Prostate gland (tissue), 2 donors: ENCODE measurements around the gene GDPD4. TPM values are rescaled to one million over a fixed set of nuclear protein-coding genes. Genes with fewer than 3 reads are reported as not detected.

Experiments used
- DNase-seq: peaks from one replicate; pipeline ENCODE4 v3.0.0-alpha.2; 2019; ENCODE audit warnings: low spot score
- H3K27ac ChIP-seq, 2 donors: fragments of 200-600 bp; sonication (generic); 2 replicates each; pipeline ENCODE4 v1.5.1; 2017 to 2019
- H3K27me3 ChIP-seq: fragments of 200-600 bp; sonication (generic); replicated peaks from 2 replicates; pipeline ENCODE4 v1.5.1; 2019; ENCODE audit not compliant: insufficient read depth
- H3K36me3 ChIP-seq, 2 donors: fragments of 200-600 bp; sonication (generic); 1 replicate in 1 of 2; 2 replicates in 1 of 2; pipeline versions ENCODE4 v1.5.1 to v1.8.1; 2017 to 2019
- H3K4me1 ChIP-seq: fragments of 200-600 bp; sonication (generic); replicated peaks from 2 replicates; pipeline ENCODE4 v1.5.1; 2019
- H3K4me3 ChIP-seq, 2 donors: fragments of 200-600 bp; sonication (generic); 2 replicates each; pipeline ENCODE4 v1.5.1; 2017 to 2019
- H3K9me3 ChIP-seq: fragments of 200-600 bp; sonication (generic); 2 replicates; pipeline ENCODE4 v1.5.1; 2017
- POLR2A ChIP-seq: fragments of 450-650 bp; IDR thresholded peaks from one replicate; pipeline ENCODE4 v1.6.1; 2016; ENCODE audit warnings: antibody characterized with exemption, mild to moderate bottlenecking
- POLR2AphosphoS5 ChIP-seq: sonication (generic); formaldehyde crosslinking; IDR thresholded peaks from one replicate; pipeline ENCODE4 v1.6.1; 2017; ENCODE audit warnings: antibody characterized with exemption
- WGBS: methylation state at CpG from one replicate; pipeline ENCODE4 v1.1.5; 2018; 5-methylcytosine and 5-hydroxymethylcytosine counted together
- intact Hi-C: fragments of 100-400 bp; cut with DNase I; formaldehyde crosslinking; loops from one replicate; pipeline ENCODE4 v1.14.2; 2022
- total RNA-seq, 2 donors: library from RNA; depleted of rRNA; stranded (reverse); fragments of >200 nt; gene quantifications; one replicate each; pipeline ENCODE4 v1.1.0, GENCODE V29; 2016
- TF ChIP-seq, protein P1 (sequence below), 4 experiments: fragments of 200-600 bp in 2 of 4; fragments of 450-650 bp in 2 of 4; sonication (generic) in 2 of 4; IDR thresholded peaks; 1 replicate in 3 of 4; 2 replicates in 1 of 4; pipeline ENCODE4 v1.5.1; 2016 to 2019; ENCODE audit warnings: antibody characterized with exemption in 4 of 4, mild to moderate bottlenecking in 2 of 4, moderate library complexity in 2 of 4

GDPD4 gene
- total RNA-seq, 2 donors from 2014 or later: 7.4 TPM; not detected in 1

GRCh38 chr11:77310721-77311120 lies 9.2 kb upstream of the GDPD4 start:
- Histone ChIP-seq H3K36me3 (no peaks in the 10 kb centered on the region), H3K9me3 (no peaks in the 10 kb centered on the region), H3K27ac (no peak overlapping the region), H3K4me3 (no peak overlapping the region), H3K4me1 (no peaks in the 10 kb centered on the region), H3K27me3 (no peaks in the 10 kb centered on the region)
- no peak for DNase-seq
- 76% methylated on average over 5 of the region's 5 CpGs for WGBS
- intact Hi-C loops: no loop called here
- TF ChIP-seq POLR2AphosphoS5: no peak
- TF ChIP-seq, protein P1, sequence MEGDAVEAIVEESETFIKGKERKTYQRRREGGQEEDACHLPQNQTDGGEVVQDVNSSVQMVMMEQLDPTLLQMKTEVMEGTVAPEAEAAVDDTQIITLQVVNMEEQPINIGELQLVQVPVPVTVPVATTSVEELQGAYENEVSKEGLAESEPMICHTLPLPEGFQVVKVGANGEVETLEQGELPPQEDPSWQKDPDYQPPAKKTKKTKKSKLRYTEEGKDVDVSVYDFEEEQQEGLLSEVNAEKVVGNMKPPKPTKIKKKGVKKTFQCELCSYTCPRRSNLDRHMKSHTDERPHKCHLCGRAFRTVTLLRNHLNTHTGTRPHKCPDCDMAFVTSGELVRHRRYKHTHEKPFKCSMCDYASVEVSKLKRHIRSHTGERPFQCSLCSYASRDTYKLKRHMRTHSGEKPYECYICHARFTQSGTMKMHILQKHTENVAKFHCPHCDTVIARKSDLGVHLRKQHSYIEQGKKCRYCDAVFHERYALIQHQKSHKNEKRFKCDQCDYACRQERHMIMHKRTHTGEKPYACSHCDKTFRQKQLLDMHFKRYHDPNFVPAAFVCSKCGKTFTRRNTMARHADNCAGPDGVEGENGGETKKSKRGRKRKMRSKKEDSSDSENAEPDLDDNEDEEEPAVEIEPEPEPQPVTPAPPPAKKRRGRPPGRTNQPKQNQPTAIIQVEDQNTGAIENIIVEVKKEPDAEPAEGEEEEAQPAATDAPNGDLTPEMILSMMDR (IDR thresholded peaks at IDR 0.05): no peak
- no peak for TF ChIP-seq POLR2A

DNA sequence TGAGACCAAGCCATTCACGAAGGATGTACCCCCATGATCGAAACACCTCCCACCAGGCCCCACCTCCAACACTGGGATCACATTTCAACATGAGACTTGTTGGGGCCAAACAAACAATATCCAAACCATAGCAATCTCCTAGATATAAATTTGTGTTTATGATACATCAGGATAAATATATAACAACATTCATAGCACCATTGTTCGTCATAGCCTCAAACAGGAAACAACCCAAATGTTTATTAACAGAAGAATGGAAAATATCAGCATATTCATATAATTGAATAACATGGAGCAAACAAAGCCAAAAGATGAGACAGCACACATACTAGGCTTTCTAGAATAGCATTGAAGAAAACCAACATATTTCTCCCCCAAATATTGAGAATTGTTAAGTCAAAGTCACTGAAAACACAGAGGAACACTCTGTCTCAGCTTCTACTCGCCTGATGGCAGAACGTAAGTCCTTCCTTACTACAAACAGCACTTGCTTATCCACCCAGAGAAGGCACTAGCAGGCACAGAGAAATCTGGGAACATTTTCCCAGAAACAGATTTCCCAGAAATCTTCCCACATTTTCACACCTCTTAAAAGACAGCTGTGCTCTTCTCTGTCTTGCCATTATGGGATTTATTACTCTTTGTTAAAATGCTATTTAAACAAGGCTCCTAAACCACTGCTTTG lies 8.1 kb upstream of the GDPD4 start:
- Histone ChIP-seq H3K27ac (no peak overlapping the region), H3K9me3 (no peaks in the 10 kb centered on the region), H3K36me3 (no peaks in the 10 kb centered on the region), H3K27me3 (no peaks in the 10 kb centered on the region), H3K4me1 (no peaks in the 10 kb centered on the region), H3K4me3 (no peak overlapping the region)
- WGBS: 83% methylated on average over 5 of the region's 5 CpGs
- no peak for TF ChIP-seq POLR2AphosphoS5
- no peak for TF ChIP-seq POLR2A
- TF ChIP-seq, protein P1 (IDR thresholded peaks at IDR 0.05): no peak
- DNase-seq: no peak
- intact Hi-C loops: no loop called here

- Histone ChIP-seq H3K9me3 (no peaks in the 10 kb centered on the region), H3K27me3 (no peaks in the 10 kb centered on the region), H3K36me3 (no peaks in the 10 kb centered on the region), H3K4me3 (no peak overlapping the region), H3K4me1 (no peaks in the 10 kb centered on the region), H3K27ac (no peak overlapping the region)
- no peak for DNase-seq
- no peak for TF ChIP-seq POLR2AphosphoS5
- TF ChIP-seq, protein P1 (IDR thresholded peaks at IDR 0.05): no peak
- TF ChIP-seq POLR2A: no peak
- intact Hi-C loops: no loop called here
Observed at GRCh38 chr11:77308838-77309237, 7.4 kb upstream of the GDPD4 start.

DNA sequence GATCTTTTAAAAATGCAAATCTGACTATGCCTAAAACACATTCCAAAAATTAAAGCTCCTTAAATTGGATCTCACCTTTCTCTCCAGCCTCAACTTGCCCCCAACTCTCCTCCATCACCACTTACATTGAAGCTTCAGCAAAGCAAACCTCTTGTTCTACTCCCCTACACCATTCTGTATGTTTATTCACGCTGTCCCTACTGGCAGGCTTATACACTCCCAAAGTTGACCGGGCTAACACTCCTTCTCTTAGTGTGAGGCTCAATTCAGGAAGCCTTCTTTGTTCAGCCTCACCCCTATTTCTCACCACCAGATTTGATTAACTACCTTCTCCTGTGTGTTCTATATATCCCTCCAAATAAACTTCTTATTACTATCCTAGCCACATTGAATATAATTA lies 1.8 kb upstream of the GDPD4 start:
- DNase-seq: no peak
- H3K36me3 ChIP-seq: no peaks in the 10 kb centered on the region
- no peak overlapping the region for H3K4me3 ChIP-seq
- TF ChIP-seq POLR2A: no peak
- TF ChIP-seq, protein P1 (IDR thresholded peaks at IDR 0.05): no peak
- no peak for TF ChIP-seq POLR2AphosphoS5
- no peak overlapping the region for H3K27ac ChIP-seq
- intact Hi-C loops: no loop called here
- WGBS: 85% methylated on average over 2 of the region's 2 CpGs
- H3K4me1 ChIP-seq: no peaks in the 10 kb centered on the region
- H3K9me3 ChIP-seq: no peaks in the 10 kb centered on the region
- no peaks in the 10 kb centered on the region for H3K27me3 ChIP-seq

- TF ChIP-seq, protein P1 (IDR thresholded peaks at IDR 0.05): no peak
- TF ChIP-seq POLR2AphosphoS5 (no peak), POLR2A (no peak)
- Histone ChIP-seq H3K27ac (no peak overlapping the region), H3K4me1 (no peaks in the 10 kb centered on the region), H3K9me3 (no peaks in the 10 kb centered on the region), H3K4me3 (no peak overlapping the region), H3K27me3 (no peaks in the 10 kb centered on the region), H3K36me3 (no peaks in the 10 kb centered on the region)
- DNase-seq: no peak
- 87% methylated on average over 3 of the region's 3 CpGs for WGBS
- intact Hi-C loops: no loop called here
Observed at GRCh38 chr11:77302752-77303151, 1.3 kb upstream of the GDPD4 start.
